Measurements from ENCODE around the gene GPR146.

GRCh38 chr7:1065263-1065584 lies 20.9 kb downstream of the GPR146 start:
- TF ChIP-seq POLR2AphosphoS5 (IDR thresholded peaks at IDR 0.05), result no peak
- TF ChIP-seq, protein P1, sequence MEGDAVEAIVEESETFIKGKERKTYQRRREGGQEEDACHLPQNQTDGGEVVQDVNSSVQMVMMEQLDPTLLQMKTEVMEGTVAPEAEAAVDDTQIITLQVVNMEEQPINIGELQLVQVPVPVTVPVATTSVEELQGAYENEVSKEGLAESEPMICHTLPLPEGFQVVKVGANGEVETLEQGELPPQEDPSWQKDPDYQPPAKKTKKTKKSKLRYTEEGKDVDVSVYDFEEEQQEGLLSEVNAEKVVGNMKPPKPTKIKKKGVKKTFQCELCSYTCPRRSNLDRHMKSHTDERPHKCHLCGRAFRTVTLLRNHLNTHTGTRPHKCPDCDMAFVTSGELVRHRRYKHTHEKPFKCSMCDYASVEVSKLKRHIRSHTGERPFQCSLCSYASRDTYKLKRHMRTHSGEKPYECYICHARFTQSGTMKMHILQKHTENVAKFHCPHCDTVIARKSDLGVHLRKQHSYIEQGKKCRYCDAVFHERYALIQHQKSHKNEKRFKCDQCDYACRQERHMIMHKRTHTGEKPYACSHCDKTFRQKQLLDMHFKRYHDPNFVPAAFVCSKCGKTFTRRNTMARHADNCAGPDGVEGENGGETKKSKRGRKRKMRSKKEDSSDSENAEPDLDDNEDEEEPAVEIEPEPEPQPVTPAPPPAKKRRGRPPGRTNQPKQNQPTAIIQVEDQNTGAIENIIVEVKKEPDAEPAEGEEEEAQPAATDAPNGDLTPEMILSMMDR (IDR thresholded peaks at IDR 0.05), result no peak
